Endodermal cell (in vitro differentiated cells): ENCODE measurements around the gene NCOA3. TPM values are rescaled to one million over a fixed set of nuclear protein-coding genes. Genes with fewer than 3 reads are reported as not detected.

ENCODE experiments used
- DNase-seq: peaks from one replicate; pipeline ENCODE4 v3.0.0-alpha.2; 2017
- H3K27ac ChIP-seq: 2 replicates; pipeline ENCODE4 v1.5.1; 2013; ENCODE audit warnings: mild to moderate bottlenecking, low read depth, low read length, moderate library complexity
- H3K27me3 ChIP-seq: 2 replicates; pipeline ENCODE4 v1.6.1; 2013; ENCODE audit warnings: mild to moderate bottlenecking, low read length, moderate library complexity; ENCODE audit not compliant: insufficient read depth, control insufficient read depth, poor library complexity, severe bottlenecking
- H3K36me3 ChIP-seq: 2 replicates; pipeline ENCODE4 v1.7.0; 2013; ENCODE audit warnings: mild to moderate bottlenecking, low read length, moderate library complexity; ENCODE audit not compliant: control insufficient read depth, insufficient read depth
- H3K4me1 ChIP-seq: one replicate; pipeline ENCODE4 v1.7.0; 2013; ENCODE audit warnings: low read length; ENCODE audit not compliant: control insufficient read depth, insufficient read depth
- H3K4me3 ChIP-seq: 2 replicates; pipeline ENCODE4 v1.5.1; 2013; ENCODE audit warnings: mild to moderate bottlenecking, low read length, moderate library complexity
- H3K9ac ChIP-seq: 2 replicates; pipeline ENCODE4 v1.6.1; 2013; ENCODE audit warnings: mild to moderate bottlenecking, low read length, moderate library complexity; ENCODE audit not compliant: poor library complexity, severe bottlenecking; ENCODE audit errors: extremely low read depth
- H3K9me3 ChIP-seq: 2 replicates; pipeline ENCODE4 v1.6.1; 2013; ENCODE audit warnings: mild to moderate bottlenecking, low read length, moderate library complexity; ENCODE audit not compliant: control insufficient read depth
- H3K27ac Mint-ChIP-seq: 2 replicates; pipeline ENCODE4 v1.8.0; 2020; ENCODE audit warnings: mixed read lengths
- H3K27me3 Mint-ChIP-seq: 2 replicates; pipeline ENCODE4 v1.8.0; 2021; ENCODE audit warnings: mild to moderate bottlenecking, mixed read lengths; ENCODE audit not compliant: insufficient read depth
- H3K36me3 Mint-ChIP-seq: 2 replicates; pipeline ENCODE4 v1.8.0; 2020; ENCODE audit warnings: low read depth, mixed read lengths
- H3K4me1 Mint-ChIP-seq: 2 replicates; pipeline ENCODE4 v1.8.0; 2020; ENCODE audit warnings: mixed read lengths
- H3K4me3 Mint-ChIP-seq: 2 replicates; pipeline ENCODE4 v1.8.0; 2020; ENCODE audit warnings: mild to moderate bottlenecking, moderate library complexity, mixed read lengths
- H3K9me3 Mint-ChIP-seq: 2 replicates; pipeline ENCODE4 v1.8.0; 2020; ENCODE audit warnings: mild to moderate bottlenecking, mixed read lengths
- CTCF ChIP-seq: fragments of 200-600 bp; sonication (generic); conservative IDR thresholded peaks from 2 replicates; pipeline ENCODE4 v1.5.0; 2021; ENCODE audit warnings: antibody characterized with exemption, mild to moderate bottlenecking
- WGBS, 2 experiments: methylation state at CpG; one replicate each; pipeline versions ENCODE4 v1.1.5 to v1.1.7; 2013; ENCODE audit warnings: missing lambda C conversion rate in 2 of 2, mixed read lengths in 1 of 2; ENCODE audit not compliant: insufficient coverage in 1 of 2, insufficient read length in 1 of 2; 5-methylcytosine and 5-hydroxymethylcytosine counted together
- total RNA-seq, 2 donors: library from RNA; stranded (reverse); fragmentation: NEBNext Ultra II Directional in 1 of 2; extraction: Animal tissue kit (Norgen Biotek cat#: 25700) in 1 of 2; gene quantifications; 2 replicates in 1 of 2; 3 replicates in 1 of 2; pipeline ENCODE4 v1.2.1, GENCODE V29; 2021

Gene NCOA3
- total RNA-seq, 2 donors from 2014 or later, result 38.6 TPM

GRCh38 chr20:47688385-47689381 lies 187.0 kb downstream of the NCOA3 start:
- Mint-ChIP-seq H3K36me3 (peaks cover 34% of the 10 kb centered on the region), H3K4me3 (no peak overlapping the region), H3K4me1 (peaks cover 13% of the 10 kb centered on the region), H3K9me3 (no peaks in the 10 kb centered on the region), H3K27me3 (no peaks in the 10 kb centered on the region), H3K27ac (peak overlapping the region; percentile 70)
- peaks cover 19% of the 10 kb centered on the region for H3K9me3 ChIP-seq
- H3K27ac ChIP-seq, result no peak overlapping the region
- no peak for TF ChIP-seq CTCF
- H3K4me1 ChIP-seq, result no peaks in the 10 kb centered on the region
- WGBS, 2 experiments, result 79 to 83% methylated on average over 11 to 18 of the region's 18 CpGs
- no peak overlapping the region for H3K4me3 ChIP-seq
- DNase-seq, result peak; percentile 76
- no peaks in the 10 kb centered on the region for H3K27me3 ChIP-seq
- no peak overlapping the region for H3K9ac ChIP-seq
- H3K36me3 ChIP-seq, result peaks cover 70% of the 10 kb centered on the region

- WGBS, 2 experiments, result 97 to 100% methylated on average over 1 of the region's 1 CpG
- no peaks in the 10 kb centered on the region for H3K27me3 Mint-ChIP-seq
- H3K36me3 ChIP-seq, result peaks cover 69% of the 10 kb centered on the region
- no peak overlapping the region for H3K4me3 Mint-ChIP-seq
- H3K27ac ChIP-seq, result no peak overlapping the region
- H3K4me1 Mint-ChIP-seq, result peaks cover 13% of the 10 kb centered on the region
- H3K9ac ChIP-seq, result no peak overlapping the region
- H3K27ac Mint-ChIP-seq, result peak overlapping the region; percentile 70
- H3K9me3 Mint-ChIP-seq, result no peaks in the 10 kb centered on the region
- H3K9me3 ChIP-seq, result peaks cover 19% of the 10 kb centered on the region
- H3K4me3 ChIP-seq, result no peak overlapping the region
- no peak for TF ChIP-seq CTCF
- H3K36me3 Mint-ChIP-seq, result peaks cover 32% of the 10 kb centered on the region
- DNase-seq, result no peak
- no peaks in the 10 kb centered on the region for H3K27me3 ChIP-seq
- H3K4me1 ChIP-seq, result no peaks in the 10 kb centered on the region
Observed at GRCh38 chr20:47689731-47690130, 188.0 kb downstream of the NCOA3 start.

GRCh38 chr20:47691625-47692024 lies 189.9 kb downstream of the NCOA3 start:
- H3K9ac ChIP-seq, result no peak overlapping the region
- Mint-ChIP-seq H3K27me3 (no peaks in the 10 kb centered on the region), H3K27ac (no peak overlapping the region), H3K9me3 (no peaks in the 10 kb centered on the region), H3K36me3 (peaks cover 29% of the 10 kb centered on the region), H3K4me1 (peaks cover 13% of the 10 kb centered on the region), H3K4me3 (no peak overlapping the region)
- H3K9me3 ChIP-seq, result peaks cover 19% of the 10 kb centered on the region
- no peak overlapping the region for H3K4me3 ChIP-seq
- no peaks in the 10 kb centered on the region for H3K4me1 ChIP-seq
- no peak for TF ChIP-seq CTCF
- DNase-seq, result no peak
- H3K27ac ChIP-seq, result no peak overlapping the region
- peaks cover 66% of the 10 kb centered on the region for H3K36me3 ChIP-seq
- no peaks in the 10 kb centered on the region for H3K27me3 ChIP-seq
